ENCODE data around the gene SMIM38. TPM values are rescaled to one million over a fixed set of nuclear protein-coding genes. Genes with fewer than 3 reads are reported as not detected.

The SMIM38 gene
- total and polyA plus RNA-seq, 2 of the 4 experiments (the other 2 are of a cell fraction) = under 0.01 to 0.05 TPM

DNA sequence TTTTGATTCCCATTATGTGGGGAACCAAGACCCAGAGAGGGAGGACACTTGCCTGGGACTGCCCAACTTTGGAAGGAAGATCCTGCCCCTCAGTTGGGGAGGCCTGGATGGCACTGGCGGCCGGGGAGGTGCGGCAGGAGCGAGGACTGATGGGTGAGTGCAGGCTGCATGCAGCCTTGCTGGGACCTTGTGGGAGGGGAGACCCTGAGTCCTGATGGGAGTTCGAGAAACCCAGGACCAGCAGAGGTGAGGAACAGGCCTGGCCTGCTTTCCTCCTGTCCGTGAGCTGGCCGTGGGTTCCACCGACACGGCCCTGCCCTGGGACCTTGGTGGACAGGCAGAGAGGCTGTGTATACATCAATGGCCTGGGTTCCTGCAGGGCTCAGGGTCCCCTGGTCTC lies 19.3 kb upstream of the SMIM38 start:
- Histone ChIP-seq H3K79me1 (ENCODE audit: low read depth in 1 of 2, low read length in 2 of 2) (no peaks in the 10 kb centered on the region), H3K27ac (ENCODE audit: insufficient read depth, low read length) (no peak overlapping the region), H2BK15ac (ENCODE audit: low read depth, low read length) (no peak overlapping the region), H3K9ac (ENCODE audit: low read depth, low read length) (no peak overlapping the region), H2BK120ac (ENCODE audit: low read depth, low read length) (no peak overlapping the region), H3K4me2 (ENCODE audit: low read depth, low read length) (no peak overlapping the region), H4K8ac (ENCODE audit: low read depth in 2 of 2, low read length in 2 of 2) (no peak overlapping the region), H3K56ac (ENCODE audit: extremely low read depth, insufficient read depth, low read length) (no peak overlapping the region), H2AK9ac (replicated peaks; ENCODE audit: low read depth, low read length, poor library complexity) (no peak overlapping the region), H2BK5ac (ENCODE audit: low read depth, low read length, poor library complexity, severe bottlenecking) (no peak overlapping the region), H3K36me3 (ENCODE audit: control insufficient read depth, insufficient read depth, low read length) (no peaks in the 10 kb centered on the region), H3K27me3 (ENCODE audit: control insufficient read depth, insufficient read depth, low read length) (no peaks in the 10 kb centered on the region), H3K4ac (ENCODE audit: low read depth, low read length) (no peak overlapping the region), H3K4me3 (ENCODE audit: insufficient read depth, low read depth, low read length) (no peak overlapping the region), H4K91ac (ENCODE audit: insufficient read depth, low read depth, low read length) (no peak overlapping the region), H2AK5ac (ENCODE audit: low read depth, low read length) (no peak overlapping the region), H3K4me1 (ENCODE audit: control insufficient read depth, insufficient read depth, low read length) (peaks cover 2% of the 10 kb centered on the region; the same call in 1 of the 2 replicates), H3K23ac (ENCODE audit: low read depth, low read length) (no peak overlapping the region), H3K14ac (replicated peaks; ENCODE audit: low read depth, low read length) (no peak overlapping the region), H3K18ac (ENCODE audit: low read depth, low read length) (no peak overlapping the region), H3K9me3 (ENCODE audit: control insufficient read depth, insufficient read depth, low read length) (peaks cover 3% of the 10 kb centered on the region), H2AFZ (replicated peaks; ENCODE audit: low read length, poor library complexity) (no peak overlapping the region), H3K9me1 (ENCODE audit: insufficient read depth, low read length) (peaks cover 5% of the 10 kb centered on the region; the same call in 1 of the 2 replicates), H4K5ac (ENCODE audit: low read depth, low read length) (no peak overlapping the region), H4K20me1 (ENCODE audit: insufficient read depth, low read length) (no peaks in the 10 kb centered on the region), H2BK20ac (ENCODE audit: low read depth, low read length) (no peak overlapping the region)
- 97% methylated on average over 5 of the region's 9 CpGs; no CpG with 5 or more reads in 1 of the 2 experiments for WGBS, 2 experiments (ENCODE audit: extremely low coverage in 2 of 2, insufficient read length in 1 of 2)
- in situ Hi-C loops (cut with MboI; ENCODE audit: low sequenced_read_pairs) (no loop called here), intact Hi-C loops (cut with micrococcal nuclease) (loop anchor here (10.0 kb wide), 1 partner anchor 158 kb away; the partner anchor contains the start of gene MYEOV), dilution Hi-C loops (cut with HindIII; ENCODE audit: low sequenced_read_pairs, unreplicated experiment) (no loop called here)
- BruUV-seq (replicated peaks) = no TSS peak
- CTCF ChIA-PET = no interaction called here
- TF ChIP-seq MXI1 (IDR thresholded peaks at IDR 0.05; ENCODE audit: borderline replicate concordance, low read depth, low read length) = no peak
- TF ChIP-seq RCOR1 (IDR thresholded peaks at IDR 0.05; ENCODE audit: insufficient replicate concordance, low read length) = no peak
- no peak for TF ChIP-seq CHD1 (IDR thresholded peaks at IDR 0.05; ENCODE audit: low read depth, low read length)
- no peak for TF ChIP-seq ELK1 (IDR thresholded peaks at IDR 0.05; ENCODE audit: borderline replicate concordance, low read depth, low read length)
- no peak for TF ChIP-seq POLR2A (IDR thresholded peaks at IDR 0.05; ENCODE audit: low read depth, low read length)
- no peak for TF ChIP-seq MAFK (IDR thresholded peaks at IDR 0.05; ENCODE audit: low read depth, low read length)
- TF ChIP-seq BHLHE40 (IDR thresholded peaks at IDR 0.05; ENCODE audit: low read depth, low read length) = no peak
- TF ChIP-seq MAZ (IDR thresholded peaks at IDR 0.05; ENCODE audit: borderline replicate concordance, low read depth, low read length) = no peak
- TF ChIP-seq SMC3 (IDR thresholded peaks at IDR 0.05; ENCODE audit: low read depth, low read length) = no peak
- no peak for TF ChIP-seq CEBPB (IDR thresholded peaks at IDR 0.05; ENCODE audit: low read depth, low read length)
- TF ChIP-seq NFE2L2 (IDR thresholded peaks at IDR 0.05; ENCODE audit: low read depth, low read length) = no peak
- no peak for TF ChIP-seq FOS (IDR thresholded peaks at IDR 0.05; ENCODE audit: low read depth, low read length)
- no peak for TF ChIP-seq RAD21 (IDR thresholded peaks at IDR 0.05; ENCODE audit: low read length)
- TF ChIP-seq USF2 (IDR thresholded peaks at IDR 0.05; ENCODE audit: low read depth, low read length) = no peak
- no peak for TF ChIP-seq CTCF (conservative IDR thresholded peaks at IDR 0.05; ENCODE audit: low read depth, low read length)
- no peak for TF ChIP-seq RFX5 (IDR thresholded peaks at IDR 0.05; ENCODE audit: low read depth, low read length)
- POLR2A ChIA-PET (ENCODE audit: unreplicated experiment) = no interaction called here
- DNase-seq (no peak), ATAC-seq (ENCODE audit: low read depth) (no peak)

All from IMR-90 (cell line).